Thoracic aorta (tissue), 2 donors: ENCODE measurements around the gene PPHLN1. TPM values are rescaled to one million over a fixed set of nuclear protein-coding genes. Genes with fewer than 3 reads are reported as not detected.
"Not testable (repeated sequence)": the region's sequence is repeated elsewhere in the genome, so short reads cannot be mapped to it uniquely, and the experiment has no call there.

ENCODE experiments used
- ATAC-seq: fragments of 150-250 bp; one replicate; pipeline ENCODE4 v1.8.0; 2017; ENCODE audit warnings: low read depth; ENCODE audit not compliant: insufficient number of reproducible peaks, low FRiP score
- DNase-seq: peaks from one replicate; pipeline ENCODE4 v3.0.0-alpha.2; 2020; ENCODE audit warnings: low spot score
- H3K27ac ChIP-seq, 2 donors: fragments of 200-600 bp; sonication (generic); 1 replicate in 1 of 2; 2 replicates in 1 of 2; pipeline ENCODE4 v1.5.1; 2016; ENCODE audit warnings: mild to moderate bottlenecking in 2 of 2, moderate library complexity in 2 of 2
- H3K27me3 ChIP-seq: fragments of 200-600 bp; sonication (generic); replicated peaks from 2 replicates; pipeline ENCODE4 v1.6.0; 2016; ENCODE audit warnings: mild to moderate bottlenecking; ENCODE audit not compliant: insufficient read depth
- H3K36me3 ChIP-seq: fragments of 200-600 bp; sonication (generic); one replicate; pipeline ENCODE4 v1.5.1; 2016
- H3K4me1 ChIP-seq, 2 donors: fragments of 200-600 bp; sonication (generic); 1 replicate in 1 of 2; 2 replicates in 1 of 2; pipeline versions ENCODE4 v1.5.1 to v1.6.0; 2016; ENCODE audit warnings: low read depth in 2 of 2, mild to moderate bottlenecking in 1 of 2; ENCODE audit not compliant: control insufficient read depth in 1 of 2
- H3K4me3 ChIP-seq: fragments of 200-600 bp; sonication (generic); 2 replicates; pipeline ENCODE4 v1.5.1; 2016; ENCODE audit warnings: mild to moderate bottlenecking
- H3K9me3 ChIP-seq: fragments of 200-600 bp; sonication (generic); 2 replicates; pipeline ENCODE4 v1.5.1; 2016
- CTCF ChIP-seq: fragments of 200-600 bp; sonication (generic); IDR thresholded peaks from one replicate; pipeline ENCODE4 v1.5.1; 2019; ENCODE audit warnings: antibody characterized with exemption
- total RNA-seq, 2 donors: library from RNA; depleted of rRNA; stranded (reverse); fragments of >200 nt; gene quantifications; one replicate each; pipeline versions ENCODE4 v1.1.0 to v1.2.3, GENCODE V29; 2016

PPHLN1 gene
- total RNA-seq, 2 donors from 2014 or later: 41.7 to 95.8 TPM

DNA sequence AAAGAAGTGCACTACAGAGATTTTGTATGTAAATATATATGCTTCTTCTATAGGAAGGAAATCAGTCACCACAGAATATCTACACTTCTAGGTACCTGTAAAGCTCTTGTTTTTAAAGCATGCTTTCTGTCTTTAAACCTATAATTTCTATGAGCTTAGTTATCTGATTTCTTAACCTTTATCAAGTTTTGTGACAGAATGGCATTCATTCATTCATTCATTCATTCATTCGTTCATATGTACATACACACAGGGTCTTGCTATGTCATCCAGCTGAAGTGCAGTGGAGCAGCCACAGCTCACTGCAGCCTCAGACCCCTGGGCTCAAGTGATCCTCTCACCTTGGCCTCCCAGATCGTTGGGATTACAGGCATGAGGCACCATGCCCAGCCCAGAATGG is 16.1 kb downstream of the PPHLN1 start:
- DNase-seq (no peak), ATAC-seq (no peak)
- H3K36me3 ChIP-seq: peaks cover 4% of the 10 kb centered on the region
- H3K27ac ChIP-seq: no peak overlapping the region
- H3K27me3 ChIP-seq: no peaks in the 10 kb centered on the region
- H3K9me3 ChIP-seq: no peaks in the 10 kb centered on the region
- peaks cover 4 to 8% of the 10 kb centered on the region in 2 donors for H3K4me1 ChIP-seq
- no peak for TF ChIP-seq CTCF
- no peak overlapping the region for H3K4me3 ChIP-seq

- TF ChIP-seq CTCF: no peak
- H3K27me3 ChIP-seq: no peaks in the 10 kb centered on the region
- H3K9me3 ChIP-seq: no peaks in the 10 kb centered on the region
- DNase-seq (no peak), ATAC-seq (no peak)
- peaks cover 4 to 8% of the 10 kb centered on the region in 2 donors for H3K4me1 ChIP-seq
- H3K36me3 ChIP-seq: no peaks in the 10 kb centered on the region
- H3K4me3 ChIP-seq: no peak overlapping the region
- no peak overlapping the region for H3K27ac ChIP-seq
Observed at GRCh38 chr12:42343721-42344120, 17.8 kb downstream of the PPHLN1 start.

GRCh38 chr12:42346403-42347002 is 20.5 kb downstream of the PPHLN1 start:
- no peak overlapping the region for H3K27ac ChIP-seq
- H3K4me3 ChIP-seq: no peak overlapping the region
- no peaks in the 10 kb centered on the region for H3K9me3 ChIP-seq
- DNase-seq: no peak
- TF ChIP-seq CTCF: no peak
- peaks cover 4 to 8% of the 10 kb centered on the region in 2 donors for H3K4me1 ChIP-seq
- no peak for ATAC-seq
- H3K27me3 ChIP-seq: no peaks in the 10 kb centered on the region
- no peaks in the 10 kb centered on the region for H3K36me3 ChIP-seq

DNA sequence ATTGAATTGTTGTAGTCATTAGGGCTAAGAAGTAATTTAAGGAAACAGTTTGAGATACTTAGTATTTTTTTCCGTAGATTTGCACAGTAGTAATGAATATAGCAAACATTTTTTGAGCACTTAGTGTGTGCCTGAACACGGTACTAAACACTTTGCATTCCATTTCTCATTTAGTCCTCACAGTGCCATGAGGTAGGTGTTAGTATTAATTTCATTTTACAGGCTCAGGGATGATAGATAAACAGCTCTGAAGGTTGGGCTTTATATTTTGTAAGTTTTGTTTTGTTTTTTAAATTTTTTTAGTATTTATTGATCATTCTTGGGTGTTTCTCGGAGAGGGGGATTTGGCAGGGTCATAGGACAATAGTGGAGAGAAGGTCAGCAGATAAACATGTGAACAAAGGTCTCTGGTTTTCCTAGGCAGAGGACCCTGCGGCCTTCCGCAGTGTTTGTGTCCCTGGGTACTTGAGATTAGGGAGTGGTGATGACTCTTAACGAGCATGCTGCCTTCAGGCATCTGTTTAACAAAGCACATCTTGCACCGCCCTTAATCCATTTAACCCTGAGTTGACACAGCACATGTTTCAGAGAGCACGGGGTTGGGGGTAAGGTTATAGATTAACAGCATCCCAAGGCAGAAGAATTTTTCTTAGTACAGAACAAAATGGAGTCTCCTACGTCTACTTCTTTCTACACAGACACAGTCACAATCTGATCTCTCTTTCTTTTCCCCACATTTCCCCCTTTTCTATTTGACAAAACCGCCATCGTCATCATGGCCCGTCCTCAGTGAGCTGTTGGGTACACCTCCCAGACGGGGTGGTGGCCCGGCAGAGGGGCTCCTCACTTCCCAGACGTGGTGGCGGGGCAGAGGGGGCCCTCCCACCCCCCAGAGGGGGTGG is 23.4 kb downstream of the PPHLN1 start:
- DNase-seq, ATAC-seq, H3K4me1 ChIP-seq, H3K4me3 ChIP-seq, H3K27me3 ChIP-seq, H3K9me3 ChIP-seq, H3K27ac ChIP-seq, H3K36me3 ChIP-seq: not testable (repeated sequence)

GRCh38 chr12:42350021-42350407 is 24.0 kb downstream of the PPHLN1 start:
- H3K27me3 ChIP-seq, DNase-seq, H3K36me3 ChIP-seq, H3K4me3 ChIP-seq, H3K9me3 ChIP-seq, ATAC-seq, H3K4me1 ChIP-seq, H3K27ac ChIP-seq: not testable (repeated sequence)

GRCh38 chr12:42356344-42356743 is 30.4 kb downstream of the PPHLN1 start:
- Histone ChIP-seq H3K27me3 (no peaks in the 10 kb centered on the region), H3K4me1 (peaks cover 11 to 24% of the 10 kb centered on the region in 2 donors), H3K9me3 (no peaks in the 10 kb centered on the region), H3K4me3 (no peak overlapping the region), H3K27ac (peak overlapping the region in 1 of 2 donors; percentile 23), H3K36me3 (no peaks in the 10 kb centered on the region)
- DNase-seq (no peak), ATAC-seq (no peak)
- TF ChIP-seq CTCF: no peak
